K562 (cell line): ENCODE measurements around the gene TRIM27. TPM values are rescaled to one million over a fixed set of nuclear protein-coding genes. Genes with fewer than 3 reads are reported as not detected.

Source experiments
- BRF1 ChIP-seq: IDR thresholded peaks from 3 replicates; pipeline ENCODE4 v1.6.1; 2011; ENCODE audit warnings: borderline replicate concordance, mild to moderate bottlenecking; ENCODE audit not compliant: insufficient read length; ENCODE audit errors: extremely low read depth
- CHAMP1 ChIP-seq: fragments of 450-650 bp; IDR thresholded peaks from 2 replicates; pipeline ENCODE4 v1.6.1; 2016; ENCODE audit warnings: mild to moderate bottlenecking
- FOXP4 ChIP-seq: sonication (generic); formaldehyde crosslinking; IDR thresholded peaks from 2 replicates; pipeline ENCODE4 v1.8.0; 2022; ENCODE audit warnings: mild to moderate bottlenecking, missing genetic modification reagents, borderline replicate concordance
- HDAC8 ChIP-seq: fragments of 450-650 bp; IDR thresholded peaks from 2 replicates; pipeline ENCODE4 v1.6.1; 2016; ENCODE audit warnings: mild to moderate bottlenecking, missing genetic modification characterization, moderate library complexity, missing compliant biosample characterization
- HMBOX1 ChIP-seq: sonication (generic); IDR thresholded peaks from 2 replicates; pipeline ENCODE4 v1.6.1; 2016
- HNRNPL ChIP-seq: fragments of 200-400 bp; formaldehyde crosslinking; IDR thresholded peaks from 2 replicates; pipeline ENCODE4 v1.6.1; 2017; ENCODE audit warnings: low read depth, mild to moderate bottlenecking, low read length
- HOXB6 ChIP-seq: fragments of 250-450 bp; sonication (Bioruptor Pico); IDR thresholded peaks from 2 replicates; pipeline ENCODE4 v1.5.1; 2022; ENCODE audit warnings: mild to moderate bottlenecking, borderline replicate concordance
- MAFF ChIP-seq: IDR thresholded peaks from 2 replicates; pipeline ENCODE4 v1.6.1; 2012; ENCODE audit warnings: low read length, improper control_type of control experiment
- RFX7 ChIP-seq: fragments of 250-450 bp; sonication (Bioruptor Pico); IDR thresholded peaks from 2 replicates; pipeline ENCODE4 v1.5.1; 2021; ENCODE audit warnings: mild to moderate bottlenecking
- SNIP1 ChIP-seq: fragments of 450-650 bp; IDR thresholded peaks from 2 replicates; pipeline ENCODE4 v1.7.1; 2017; ENCODE audit warnings: low read depth, mild to moderate bottlenecking
- TAF1 ChIP-seq: IDR thresholded peaks from 2 replicates; pipeline ENCODE4 v1.6.1; 2011; ENCODE audit warnings: mild to moderate bottlenecking, low read length, moderate library complexity; ENCODE audit not compliant: insufficient read depth, control insufficient read depth, severe bottlenecking; ENCODE audit errors: extremely low read depth
- TEAD4 ChIP-seq, 2 experiments: sonication (generic) in 1 of 2; formaldehyde crosslinking in 1 of 2; IDR thresholded peaks; 2 replicates each; pipeline versions ENCODE4 v1.6.1 to v1.8.0; 2012 to 2022; ENCODE audit warnings: borderline replicate concordance in 1 of 2, inconsistent platforms in 1 of 2, low read length in 1 of 2, mild to moderate bottlenecking in 1 of 2, missing genetic modification reagents in 1 of 2
- ZFX ChIP-seq: sonication (generic); formaldehyde crosslinking; IDR thresholded peaks from 2 replicates; pipeline ENCODE4 v1.8.0; 2022; ENCODE audit warnings: mild to moderate bottlenecking, missing genetic modification reagents, moderate library complexity
- ZNF23 ChIP-seq: fragments of 250-450 bp; sonication (Bioruptor Pico); IDR thresholded peaks from 2 replicates; pipeline ENCODE4 v1.4.0; 2020; ENCODE audit warnings: mild to moderate bottlenecking
- ZNF24 ChIP-seq: fragments of 450-650 bp; IDR thresholded peaks from 2 replicates; pipeline ENCODE4 v1.6.1; 2016
- ZNF316 ChIP-seq: fragments of 450-650 bp; IDR thresholded peaks from 2 replicates; pipeline ENCODE4 v1.6.1; 2016
- ZNF518B ChIP-seq: fragments of 250-450 bp; sonication (Bioruptor Pico); IDR thresholded peaks from 2 replicates; pipeline ENCODE4 v1.5.0; 2021; ENCODE audit warnings: mild to moderate bottlenecking, moderate library complexity
- ZNF583 ChIP-seq: fragments of 250-450 bp; sonication (Bioruptor Pico); IDR thresholded peaks from 2 replicates; pipeline ENCODE4 v1.4.0; 2020
- ZNF589 ChIP-seq: fragments of 200-800 bp; sonication (Bioruptor generic); IDR thresholded peaks from 2 replicates; pipeline ENCODE4 v1.6.1; 2016; ENCODE audit warnings: low read depth, missing genetic modification characterization, missing compliant biosample characterization
- polyA plus RNA-seq, 8 experiments: library from polyadenylated mRNA; depleted of rRNA in 4 of 8; stranded (reverse) in 5 of 8; unstranded in 3 of 8; fragments of >200 nt; fragmentation: Nextera tagmentation in 2 of 8; fragmentation: Illumina TruSeq in 1 of 8; extraction: Ambion mirVana in 2 of 8; extraction: Trizol in 1 of 8; gene quantifications; 2 replicates each; pipeline versions ENCODE4 v1.2.1 to v1.2.3, GENCODE V29; 2011 to 2014; ENCODE audit warnings: inconsistent platforms in 1 of 8, missing spikeins in 1 of 8
- total RNA-seq, 7 experiments: library from RNA; depleted of rRNA in 6 of 7; stranded (reverse); fragments of >200 nt in 6 of 7; fragmentation: Illumina TruSeq in 2 of 7; extraction: Trizol in 2 of 7; gene quantifications; 2 replicates each; pipeline versions ENCODE4 v1.2.1 to v1.2.3, GENCODE V29; 2011 to 2021; ENCODE audit warnings: low replicate concordance in 1 of 7

TRIM27 gene
- total and polyA plus RNA-seq, 9 of the 15 experiments (the other 6 are each of a cell fraction or from before 2014, with no cell fraction given): 37.7 to 235 (median 122) TPM

- TF ChIP-seq ZNF583 (CRISPR knock-in tag) (no peak), HOXB6 (CRISPR knock-in tag) (no peak), CHAMP1 (peak; percentile 90), TAF1 (peak; percentile 17), HDAC8 (tag) (0 out of 2 replicates have a peak, but pooled peaks have one; percentile 53), HMBOX1 (no peak), ZNF24 (peak; percentile 82), RFX7 (CRISPR knock-in tag) (no peak), ZNF316 (peak; percentile 91), SNIP1 (no peak), ZNF518B (CRISPR knock-in tag) (no peak), ZFX (CRISPR knock-in tag) (peak; percentile 69), HNRNPL (no peak), BRF1 (peak; percentile 90), ZNF23 (CRISPR knock-in tag) (no peak), MAFF (peak; percentile 62; the same call in 1 of the 2 replicates), FOXP4 (peak; percentile 82), ZNF589 (CRISPR knock-in tag) (peak; percentile 81; the same call in 1 of the 2 replicates), TEAD4 (IDR thresholded peaks at IDR 0.05; ENCODE audit: low read length) (peak; percentile 87), TEAD4 (CRISPR knock-in tag; IDR thresholded peaks at IDR 0.05; ENCODE audit: borderline replicate concordance) (peak; percentile 87)
These were observed 60.0 kb downstream of the TRIM27 start (continued) for GRCh38 chr6:28863604-28864325.
